Stimulated activated CD8-positive, alpha-beta memory T cell treated with anti-CD3 and anti-CD28 coated beads, Interleukin-2, amount 100 ng/mL, for 48 hours (primary cell): ENCODE results near the gene PCAT6.
A peak's percentile ranks its signal among the peaks of the same experiment; 100 is the strongest.
"Not testable (repeated sequence)": the region's sequence is repeated elsewhere in the genome, so short reads cannot be mapped to it uniquely, and the experiment has no call there.

Experiments
- DNase-seq, 2 donors: peaks; one replicate each; pipeline ENCODE4 v3.0.0-alpha.2; 2020; ENCODE audit warnings: low read depth in 2 of 2

PCAT6 gene

GRCh38 chr1:202807451-202807925 is 3.3 kb upstream of the PCAT6 start:
- peak; percentile 13 to 25 for DNase-seq

GRCh38 chr1:202807926-202808757 is 2.6 kb upstream of the PCAT6 start, which contains the start of gene KDM5B:
TSS of gene KDM5B (minus strand) at chr1:202808421. CDS start at chr1:202808305, 116 bp downstream.
- DNase-seq, result peak; percentile 55 to 60

- no peak for DNase-seq
Observed at GRCh38 chr1:202809597-202810159, 1.1 kb upstream of the PCAT6 start.

GRCh38 chr1:202810193-202810614 is 550 bp upstream of the PCAT6 start:
- no peak for DNase-seq

GRCh38 chr1:202811296-202812175 is 782 bp downstream of the PCAT6 start:
- no peak for DNase-seq

GRCh38 chr1:202812176-202813026 is 1.6 kb downstream of the PCAT6 start:
- DNase-seq, result no peak

GRCh38 chr1:202815120-202815519 is 4.4 kb downstream of the PCAT6 start:
- no peak for DNase-seq

- no peak for DNase-seq
Observed at GRCh38 chr1:202818819-202819218, 8.1 kb downstream of the PCAT6 start.

GRCh38 chr1:202821467-202821866 is 10.7 kb downstream of the PCAT6 start:
- DNase-seq, result no peak

GRCh38 chr1:202825748-202826147 is 15.0 kb downstream of the PCAT6 start:
- no peak for DNase-seq

GRCh38 chr1:202829223-202829622 is 18.5 kb downstream of the PCAT6 start:
- not testable (repeated sequence) for DNase-seq

- no peak for DNase-seq
Observed at GRCh38 chr1:202831906-202832305, 21.2 kb downstream of the PCAT6 start.

GRCh38 chr1:202834771-202835547 is 24.2 kb downstream of the PCAT6 start:
- DNase-seq, result no peak

- no peak for DNase-seq
Observed at GRCh38 chr1:202835548-202836072, 24.9 kb downstream of the PCAT6 start.

GRCh38 chr1:202836623-202837403 is 26.1 kb downstream of the PCAT6 start:
- no peak for DNase-seq

- no peak for DNase-seq
Observed at GRCh38 chr1:202837746-202838262, 27.1 kb downstream of the PCAT6 start.

GRCh38 chr1:202843081-202843480 is 32.3 kb downstream of the PCAT6 start:
- DNase-seq, result no peak

- no peak for DNase-seq
Observed at GRCh38 chr1:202844259-202844658, 33.5 kb downstream of the PCAT6 start.

GRCh38 chr1:202844935-202845334 is 34.2 kb downstream of the PCAT6 start:
- no peak for DNase-seq
